B cell (primary cell): Measurements from ENCODE around the gene SLC32A1.

Experiments used
- EZH2 ChIP-seq: IDR thresholded peaks from 2 replicates; pipeline ENCODE4 v1.6.1; 2012; ENCODE audit warnings: borderline replicate concordance, low read depth, mild to moderate bottlenecking, moderate library complexity, low read length; ENCODE audit not compliant: insufficient read depth, poor library complexity, severe bottlenecking
- TF ChIP-seq, protein P1 (sequence below): fragments of 200-600 bp; IDR thresholded peaks from one replicate; pipeline ENCODE4 v1.8.0; 2022; ENCODE audit warnings: antibody characterized with exemption, mild to moderate bottlenecking

DNA sequence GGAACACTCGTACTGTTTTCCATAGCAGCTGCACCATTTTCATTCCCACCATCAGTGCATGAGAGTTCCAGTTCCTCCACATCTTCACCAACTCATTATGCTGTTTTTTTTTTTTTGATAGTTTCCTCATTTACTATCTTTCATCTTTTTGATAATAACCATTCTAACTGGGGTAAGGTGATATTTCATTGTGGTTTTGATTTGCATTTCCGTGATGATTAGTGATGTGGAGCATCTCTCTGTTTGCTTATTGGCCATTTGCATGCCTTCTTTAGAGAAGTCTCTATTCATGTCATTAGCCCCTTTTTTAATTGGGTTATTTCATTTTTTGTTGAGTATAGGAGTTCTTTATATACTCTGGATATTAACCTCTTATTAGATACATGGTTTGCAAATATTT is 49.9 kb downstream of the SLC32A1 start:
- TF ChIP-seq, protein P1, sequence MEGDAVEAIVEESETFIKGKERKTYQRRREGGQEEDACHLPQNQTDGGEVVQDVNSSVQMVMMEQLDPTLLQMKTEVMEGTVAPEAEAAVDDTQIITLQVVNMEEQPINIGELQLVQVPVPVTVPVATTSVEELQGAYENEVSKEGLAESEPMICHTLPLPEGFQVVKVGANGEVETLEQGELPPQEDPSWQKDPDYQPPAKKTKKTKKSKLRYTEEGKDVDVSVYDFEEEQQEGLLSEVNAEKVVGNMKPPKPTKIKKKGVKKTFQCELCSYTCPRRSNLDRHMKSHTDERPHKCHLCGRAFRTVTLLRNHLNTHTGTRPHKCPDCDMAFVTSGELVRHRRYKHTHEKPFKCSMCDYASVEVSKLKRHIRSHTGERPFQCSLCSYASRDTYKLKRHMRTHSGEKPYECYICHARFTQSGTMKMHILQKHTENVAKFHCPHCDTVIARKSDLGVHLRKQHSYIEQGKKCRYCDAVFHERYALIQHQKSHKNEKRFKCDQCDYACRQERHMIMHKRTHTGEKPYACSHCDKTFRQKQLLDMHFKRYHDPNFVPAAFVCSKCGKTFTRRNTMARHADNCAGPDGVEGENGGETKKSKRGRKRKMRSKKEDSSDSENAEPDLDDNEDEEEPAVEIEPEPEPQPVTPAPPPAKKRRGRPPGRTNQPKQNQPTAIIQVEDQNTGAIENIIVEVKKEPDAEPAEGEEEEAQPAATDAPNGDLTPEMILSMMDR: no peak
- no peak for TF ChIP-seq EZH2
